Raji (cell line): ENCODE data around the gene TAF1A.

Source experiments
- POLR2A ChIP-seq: IDR thresholded peaks from 2 replicates; pipeline ENCODE4 v1.6.1; 2011; ENCODE audit warnings: low read depth, low read length, control low read depth; ENCODE audit not compliant: insufficient read depth

TAF1A gene

DNA sequence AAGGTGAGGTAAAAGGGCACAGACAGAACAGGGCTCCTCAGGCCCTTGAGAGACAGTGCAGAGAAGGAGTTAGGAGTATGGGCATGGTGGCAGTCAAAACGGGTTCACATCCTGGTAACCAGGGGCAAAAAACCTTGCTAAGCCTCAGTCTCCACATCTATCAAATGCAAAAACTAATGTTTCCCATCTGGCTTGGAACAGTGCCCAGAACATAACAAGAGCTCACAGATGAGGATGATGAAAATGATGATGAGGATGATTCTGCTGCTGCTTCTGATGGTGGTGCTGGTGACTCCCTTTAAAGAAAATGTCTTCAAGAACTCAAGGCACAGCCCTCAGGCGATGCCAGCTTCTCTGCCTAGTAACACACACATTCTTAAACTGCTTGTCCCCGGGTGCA is 65.9 kb downstream of the TAF1A start:
- TF ChIP-seq POLR2A = no peak

DNA sequence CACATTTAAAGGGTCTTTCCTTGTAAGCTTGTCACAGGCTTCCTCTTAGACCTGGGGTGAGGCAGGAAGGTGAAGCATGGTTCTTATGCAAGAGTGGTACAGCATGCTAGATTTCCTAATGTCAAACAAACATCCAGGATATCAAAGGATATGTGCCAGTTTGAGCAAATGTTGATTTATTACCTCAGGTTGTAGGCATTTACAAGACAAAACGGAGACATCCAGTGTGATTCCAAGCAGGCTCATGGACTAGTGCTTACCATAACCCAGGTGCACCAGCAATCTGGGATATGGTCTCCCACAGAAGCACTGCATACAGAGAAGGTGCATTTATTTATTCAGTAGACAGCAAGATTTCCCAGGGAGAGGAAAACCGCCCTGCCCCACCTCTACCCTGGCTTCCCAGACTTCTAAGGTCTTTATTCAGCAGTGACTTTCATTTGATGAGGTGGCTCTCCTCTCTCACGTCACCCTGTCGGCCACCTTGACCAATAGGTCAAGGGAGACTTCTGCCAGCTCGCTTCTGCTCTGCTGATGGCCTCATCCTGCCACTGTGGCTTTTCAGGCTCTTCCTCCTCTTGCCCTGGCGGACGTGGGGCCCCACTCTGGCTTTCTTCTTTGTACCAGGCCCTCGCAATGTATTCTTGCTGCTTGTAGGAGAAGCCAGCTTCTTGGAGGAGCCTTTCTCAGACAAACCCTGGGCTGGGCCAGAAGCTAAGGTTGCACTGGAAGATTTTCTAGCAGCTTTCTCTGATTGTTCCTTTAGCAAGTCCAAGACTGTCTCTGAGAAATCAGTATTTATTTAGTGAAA is 67.4 kb downstream of the TAF1A start:
- no peak for TF ChIP-seq POLR2A

DNA sequence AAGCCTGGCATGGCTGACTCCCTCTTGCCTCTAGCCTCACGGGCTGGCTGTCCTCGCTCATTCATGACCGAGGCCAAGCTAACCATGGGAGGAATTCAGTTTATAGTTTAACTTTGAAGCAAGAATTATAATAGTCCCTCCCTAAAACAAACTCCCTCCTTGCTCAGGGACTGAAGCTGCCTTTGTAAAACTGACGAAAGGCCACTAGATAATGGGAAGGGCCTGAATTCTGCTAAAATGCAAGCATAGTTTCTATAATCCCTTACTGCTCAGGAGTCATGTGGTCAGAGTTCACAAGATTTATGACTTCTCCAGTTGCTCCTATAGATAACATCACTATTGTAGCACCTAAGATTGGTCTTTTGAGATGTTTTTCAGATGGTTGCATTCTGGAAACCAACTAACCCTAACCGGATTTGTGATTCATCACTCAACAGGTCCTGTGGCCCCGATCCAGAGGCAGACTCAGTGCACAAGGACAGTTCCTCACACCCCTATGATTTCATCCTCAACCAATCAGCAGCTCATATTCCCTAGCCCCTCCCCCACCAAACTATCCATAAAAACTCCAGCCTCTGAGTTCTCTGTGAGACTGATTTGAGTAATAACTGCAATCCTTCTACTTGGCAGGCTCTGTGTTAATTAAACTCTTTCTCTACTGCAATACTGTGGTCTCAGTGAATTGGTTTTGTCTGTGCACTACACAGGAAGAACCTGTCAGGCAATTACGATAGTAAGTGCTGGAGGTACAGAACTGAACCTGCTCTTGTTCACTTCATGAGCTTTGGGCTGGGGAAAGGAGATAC is 68.2 kb downstream of the TAF1A start:
- TF ChIP-seq POLR2A = no peak
